Measurements from ENCODE around the gene RELN. TPM values are rescaled to one million over a fixed set of nuclear protein-coding genes. Genes with fewer than 3 reads are reported as not detected.

Gene RELN
- total RNA-seq, 1 donor from 2014 or later: 0.44 TPM

GRCh38 chr7:103748680-103749079 lies 240.8 kb downstream of the RELN start:
- DNase-seq: no peak
- Histone ChIP-seq H3K4me3 (no peak overlapping the region), H3K9me3 (replicated peaks) (no peaks in the 10 kb centered on the region), H3K27me3 (ENCODE audit: low read depth) (no peaks in the 10 kb centered on the region), H3K36me3 (no peaks in the 10 kb centered on the region), H3K4me1 (no peaks in the 10 kb centered on the region), H3K27ac (replicated peaks) (no peak overlapping the region)
- TF ChIP-seq, protein P1, sequence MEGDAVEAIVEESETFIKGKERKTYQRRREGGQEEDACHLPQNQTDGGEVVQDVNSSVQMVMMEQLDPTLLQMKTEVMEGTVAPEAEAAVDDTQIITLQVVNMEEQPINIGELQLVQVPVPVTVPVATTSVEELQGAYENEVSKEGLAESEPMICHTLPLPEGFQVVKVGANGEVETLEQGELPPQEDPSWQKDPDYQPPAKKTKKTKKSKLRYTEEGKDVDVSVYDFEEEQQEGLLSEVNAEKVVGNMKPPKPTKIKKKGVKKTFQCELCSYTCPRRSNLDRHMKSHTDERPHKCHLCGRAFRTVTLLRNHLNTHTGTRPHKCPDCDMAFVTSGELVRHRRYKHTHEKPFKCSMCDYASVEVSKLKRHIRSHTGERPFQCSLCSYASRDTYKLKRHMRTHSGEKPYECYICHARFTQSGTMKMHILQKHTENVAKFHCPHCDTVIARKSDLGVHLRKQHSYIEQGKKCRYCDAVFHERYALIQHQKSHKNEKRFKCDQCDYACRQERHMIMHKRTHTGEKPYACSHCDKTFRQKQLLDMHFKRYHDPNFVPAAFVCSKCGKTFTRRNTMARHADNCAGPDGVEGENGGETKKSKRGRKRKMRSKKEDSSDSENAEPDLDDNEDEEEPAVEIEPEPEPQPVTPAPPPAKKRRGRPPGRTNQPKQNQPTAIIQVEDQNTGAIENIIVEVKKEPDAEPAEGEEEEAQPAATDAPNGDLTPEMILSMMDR (IDR thresholded peaks at IDR 0.05; ENCODE audit: borderline replicate concordance): no peak
- intact Hi-C loops (cut with micrococcal nuclease): no loop called here

DNA sequence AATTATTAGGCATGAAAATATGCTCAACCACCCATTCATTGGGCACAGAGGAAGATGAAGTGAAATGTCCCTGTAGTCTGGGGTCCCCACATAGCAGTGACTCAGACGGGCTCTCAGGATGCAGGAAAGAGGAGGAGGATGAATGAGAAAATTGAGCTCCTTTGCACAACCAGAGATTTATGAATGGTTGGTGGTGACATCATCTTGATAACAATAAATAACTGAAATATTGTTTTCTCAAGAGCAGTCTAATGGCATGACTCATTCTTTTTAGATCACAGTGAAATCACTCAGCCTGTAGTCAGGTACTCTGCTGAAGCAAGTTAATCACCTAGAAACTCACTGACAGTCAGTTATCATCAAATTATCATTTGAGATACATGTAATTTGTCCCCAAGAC lies 254.1 kb downstream of the RELN start:
- Histone ChIP-seq H3K9me3 (replicated peaks) (no peaks in the 10 kb centered on the region), H3K4me3 (no peak overlapping the region), H3K36me3 (no peaks in the 10 kb centered on the region), H3K4me1 (no peaks in the 10 kb centered on the region), H3K27me3 (ENCODE audit: low read depth) (no peaks in the 10 kb centered on the region), H3K27ac (replicated peaks) (no peak overlapping the region)
- TF ChIP-seq, protein P1 (IDR thresholded peaks at IDR 0.05; ENCODE audit: borderline replicate concordance): no peak
- intact Hi-C loops (cut with micrococcal nuclease): no loop called here
- no peak for DNase-seq

DNA sequence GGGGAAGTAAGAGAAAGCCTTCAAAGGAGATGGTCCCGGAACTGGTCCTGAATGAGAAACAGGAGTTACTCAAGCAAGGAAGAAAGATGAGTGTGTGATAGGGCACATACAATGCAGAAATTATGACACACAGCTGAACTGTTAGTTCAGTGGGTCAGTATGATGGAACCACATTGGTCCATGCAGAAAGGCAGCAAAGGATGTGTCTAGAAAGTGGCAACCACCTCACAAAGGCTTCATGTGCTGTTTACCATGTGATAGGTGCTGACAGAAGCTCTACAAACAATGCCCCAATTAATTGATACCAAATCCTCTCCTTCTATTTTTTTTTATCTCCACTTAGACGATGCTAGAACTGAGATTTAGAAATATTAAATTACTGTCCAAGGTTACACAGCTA lies 258.3 kb downstream of the RELN start:
- no peaks in the 10 kb centered on the region for H3K4me1 ChIP-seq
- H3K9me3 ChIP-seq (replicated peaks): no peaks in the 10 kb centered on the region
- no peak for DNase-seq
- no peaks in the 10 kb centered on the region for H3K36me3 ChIP-seq
- no peaks in the 10 kb centered on the region for H3K27me3 ChIP-seq (ENCODE audit: low read depth)
- TF ChIP-seq, protein P1 (IDR thresholded peaks at IDR 0.05; ENCODE audit: borderline replicate concordance): no peak
- H3K27ac ChIP-seq (replicated peaks): no peak overlapping the region
- no peak overlapping the region for H3K4me3 ChIP-seq
- intact Hi-C loops (cut with micrococcal nuclease): no loop called here

DNA sequence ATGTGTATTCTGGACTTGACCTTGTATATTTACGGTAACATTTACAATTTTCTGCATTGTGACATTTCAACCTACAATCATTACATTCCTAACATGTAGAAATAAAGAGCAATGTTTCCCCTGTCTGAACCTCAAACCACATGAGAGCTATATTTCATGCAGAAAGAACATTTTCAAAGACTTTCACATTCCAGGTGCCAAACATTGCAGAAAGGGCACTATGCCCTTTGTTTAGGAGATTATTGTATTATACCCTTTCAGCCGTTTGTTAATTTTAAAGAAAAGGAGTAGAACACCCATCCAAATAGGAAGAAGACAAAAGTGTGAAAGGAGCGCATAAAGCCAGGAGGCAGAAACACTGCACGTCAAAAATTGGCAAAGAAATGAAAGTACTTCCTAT lies 260.4 kb downstream of the RELN start:
- no peak for DNase-seq
- no peak overlapping the region for H3K4me3 ChIP-seq
- H3K27me3 ChIP-seq (ENCODE audit: low read depth): no peaks in the 10 kb centered on the region
- TF ChIP-seq, protein P1 (IDR thresholded peaks at IDR 0.05; ENCODE audit: borderline replicate concordance): no peak
- no peaks in the 10 kb centered on the region for H3K9me3 ChIP-seq (replicated peaks)
- H3K4me1 ChIP-seq: no peaks in the 10 kb centered on the region
- no peak overlapping the region for H3K27ac ChIP-seq (replicated peaks)
- intact Hi-C loops (cut with micrococcal nuclease): no loop called here
- H3K36me3 ChIP-seq: no peaks in the 10 kb centered on the region

- TF ChIP-seq, protein P1 (IDR thresholded peaks at IDR 0.05; ENCODE audit: borderline replicate concordance): no peak
- H3K27ac ChIP-seq (replicated peaks): no peak overlapping the region
- no peaks in the 10 kb centered on the region for H3K9me3 ChIP-seq (replicated peaks)
- DNase-seq: no peak
- no peaks in the 10 kb centered on the region for H3K4me1 ChIP-seq
- H3K4me3 ChIP-seq: no peak overlapping the region
- no peaks in the 10 kb centered on the region for H3K27me3 ChIP-seq (ENCODE audit: low read depth)
- intact Hi-C loops (cut with micrococcal nuclease): no loop called here
- H3K36me3 ChIP-seq: no peaks in the 10 kb centered on the region
Observed at GRCh38 chr7:103727982-103728610, 261.4 kb downstream of the RELN start.
